GM12878 (cell line): ENCODE measurements around the gene USP9X. TPM values are rescaled to one million over a fixed set of nuclear protein-coding genes. Genes with fewer than 3 reads are reported as not detected.

Experiments used
- ATAC-seq: fragments of 200-7000 bp; cut with Tn5 transposase; 3 replicates; pipeline ENCODE4 v1.9.1; 2020; ENCODE audit warnings: mild to moderate bottlenecking, moderate library complexity
- BruUV-seq: library from RNA; stranded (reverse); fragments of 400-500 nt; replicated peaks from 2 replicates; lab custom pipeline; 2021; lab: Mats Ljungman, UMichigan
- CTCF ChIA-PET: fragments of 300-600 bp; sonication (Branson Sonifier 250); formaldehyde crosslinking; extraction: SDS; loops from one replicate; lab custom pipeline; 2021; ENCODE audit warnings: inconsistent platforms; lab: Yijun Ruan, JAX
- POLR2A ChIA-PET: fragments of 350-600 bp; formaldehyde crosslinking; extraction: SDS; loops from one replicate; lab custom pipeline; 2021; ENCODE audit warnings: inconsistent platforms; lab: Charles Lee
- RAD21 ChIA-PET: fragments of 300-600 bp; sonication (Branson Sonifier 250); formaldehyde crosslinking; loops from one replicate; lab custom pipeline; 2023; ENCODE audit warnings: antibody characterized with exemption; ENCODE audit not compliant: unreplicated experiment; lab: Charles Lee
- SMC1A ChIA-PET: fragments of 300-600 bp; sonication (Branson Sonifier 250); formaldehyde crosslinking; loops from one replicate; lab custom pipeline; 2023; ENCODE audit not compliant: unreplicated experiment, uncharacterized antibody; lab: Charles Lee
- DNase-seq: peaks from one replicate; pipeline ENCODE4 v3.0.0-alpha.2; 2011; ENCODE audit warnings: low read depth, low spot score
- FAIRE-seq: peaks from 3 replicates; lab custom pipeline; 2011; peaks lifted over from hg19 to GRCh38; lab: Jason Lieb, UNC
- H2AFZ ChIP-seq: 2 replicates; pipeline ENCODE4 v1.6.0; 2011; ENCODE audit warnings: low read depth, low read length, control low read depth; ENCODE audit not compliant: control insufficient read depth
- H3K27ac ChIP-seq: 2 replicates; pipeline ENCODE4 v1.5.1; 2011; ENCODE audit warnings: control low read depth; ENCODE audit not compliant: control insufficient read depth, insufficient read depth
- H3K27me3 ChIP-seq, 2 experiments: replicated peaks in 1 of 2; 2 replicates each; pipeline versions ENCODE4 v1.6.0 to v1.6.1; 2011; ENCODE audit warnings: low read length in 1 of 2; ENCODE audit not compliant: control insufficient read depth in 2 of 2, insufficient read depth in 2 of 2
- H3K36me3 ChIP-seq, 2 experiments: 2 replicates each; pipeline ENCODE4 v1.5.1; 2011; ENCODE audit warnings: low read length in 1 of 2; ENCODE audit not compliant: control insufficient read depth in 2 of 2, insufficient read depth in 2 of 2
- H3K4me1 ChIP-seq: 2 replicates; pipeline ENCODE4 v1.6.1; 2011; ENCODE audit warnings: mild to moderate bottlenecking, low read length, moderate library complexity, mixed read lengths; ENCODE audit not compliant: control insufficient read depth, insufficient read depth
- H3K4me2 ChIP-seq: 2 replicates; pipeline ENCODE4 v1.6.0; 2011; ENCODE audit warnings: control low read depth; ENCODE audit not compliant: control insufficient read depth, insufficient read depth
- H3K4me3 ChIP-seq: fragments of 200-600 bp; sonication (generic); 2 replicates; pipeline ENCODE4 v1.5.1; 2016
- H3K79me2 ChIP-seq: 2 replicates; pipeline ENCODE4 v1.6.0; 2011; ENCODE audit warnings: low read length; ENCODE audit not compliant: control insufficient read depth, insufficient read depth
- H3K9ac ChIP-seq: 2 replicates; pipeline ENCODE4 v1.8.0; 2011; ENCODE audit warnings: low read length, control low read depth, mixed read lengths; ENCODE audit not compliant: control insufficient read depth, insufficient read depth
- H3K9me3 ChIP-seq: replicated peaks from 3 replicates; pipeline ENCODE4 v1.5.1; 2011; ENCODE audit warnings: mild to moderate bottlenecking, low read length; ENCODE audit not compliant: control insufficient read depth, insufficient read depth
- H4K20me1 ChIP-seq: 2 replicates; pipeline ENCODE4 v1.6.0; 2011; ENCODE audit not compliant: control insufficient read depth, insufficient read depth
- JUND ChIP-seq: IDR thresholded peaks from 2 replicates; pipeline ENCODE4 v1.6.1; 2012; ENCODE audit warnings: low read depth, mild to moderate bottlenecking, low read length, improper control_type of control experiment, moderate library complexity
- NKRF ChIP-seq: fragments of 450-650 bp; conservative IDR thresholded peaks from 2 replicates; pipeline ENCODE4 v1.6.1; 2017; ENCODE audit warnings: mild to moderate bottlenecking, moderate library complexity
- RAD51 ChIP-seq: fragments of 450-650 bp; IDR thresholded peaks from 2 replicates; pipeline ENCODE4 v1.6.1; 2016; ENCODE audit warnings: moderate library complexity, mild to moderate bottlenecking, inconsistent platforms
- RCOR1 ChIP-seq: conservative IDR thresholded peaks from 2 replicates; pipeline ENCODE4 v1.6.1; 2012; ENCODE audit warnings: low read depth, low read length, improper control_type of control experiment
- SP1 ChIP-seq: IDR thresholded peaks from one replicate; pipeline ENCODE4 v1.6.1; 2011; ENCODE audit warnings: low read depth, low read length
- YY1 ChIP-seq: IDR thresholded peaks from 2 replicates; pipeline ENCODE4 v1.6.1; 2011; ENCODE audit warnings: low read depth, mild to moderate bottlenecking, low read length
- WGBS: methylation state at CpG from one replicate; pipeline ENCODE4 v1.1.6; 2016; ENCODE audit warnings: low lambda C conversion rate; ENCODE audit not compliant: insufficient replicate concordance, insufficient coverage; ENCODE audit errors: missing lambda C conversion rate; 5-methylcytosine and 5-hydroxymethylcytosine counted together
- in situ Hi-C: fragments of 300-500 bp; cut with MboI; formaldehyde crosslinking; loops from 9 replicates; pipeline ENCODE4 v1.14.3; 2018; ENCODE audit warnings: mixed read lengths
- intact Hi-C: fragments of 100-400 bp; cut with micrococcal nuclease; formaldehyde crosslinking; loops from one replicate; pipeline ENCODE4 v1.14.2; 2022; ENCODE audit not compliant: unreplicated experiment
- polyA plus RNA-seq, 11 experiments: library from polyadenylated mRNA; depleted of rRNA in 4 of 11; unstranded in 6 of 11; stranded (reverse) in 5 of 11; fragments of >200 nt; fragmentation: Nextera tagmentation in 4 of 11; fragmentation: Illumina TruSeq in 1 of 11; extraction: Ambion mirVana in 4 of 11; extraction: Trizol in 1 of 11; gene quantifications; 1 replicate in 1 of 11; 2 replicates in 10 of 11; pipeline versions ENCODE4 v1.2.1 to v1.2.3, GENCODE V29; 2011 to 2016; ENCODE audit warnings: inconsistent platforms in 2 of 11, missing spikeins in 2 of 11, low read depth in 1 of 11
- total RNA-seq, 4 experiments: library from RNA; depleted of rRNA in 3 of 4; stranded (reverse); fragments of >200 nt in 3 of 4; fragmentation: Illumina TruSeq in 1 of 4; extraction: Trizol in 1 of 4; gene quantifications; 2 replicates each; pipeline versions ENCODE4 v1.2.1 to v1.2.3, GENCODE V29; 2013 to 2021
- TF ChIP-seq, protein P1 (sequence below): fragments of 450-650 bp; formaldehyde crosslinking; IDR thresholded peaks from 2 replicates; pipeline ENCODE4 v1.5.0; 2022; ENCODE audit warnings: mild to moderate bottlenecking, missing genetic modification characterization
- TF ChIP-seq, protein P2 (sequence below): IDR thresholded peaks from 2 replicates; pipeline ENCODE4 v1.6.1; 2011; ENCODE audit warnings: borderline replicate concordance, low read depth, mild to moderate bottlenecking, moderate library complexity, low read length; ENCODE audit not compliant: insufficient read depth, poor library complexity, severe bottlenecking
- TF ChIP-seq, protein P3 (sequence below): fragments of 450-650 bp; IDR thresholded peaks from 2 replicates; pipeline ENCODE4 v1.6.1; 2016; ENCODE audit warnings: mild to moderate bottlenecking
- TF ChIP-seq, protein P4 (sequence below): fragments of 450-650 bp; IDR thresholded peaks from 2 replicates; pipeline ENCODE4 v1.6.1; 2017; ENCODE audit warnings: mild to moderate bottlenecking, moderate library complexity

The USP9X gene
- total and polyA plus RNA-seq, 10 of the 15 experiments (the other 5 are each of a cell fraction or from before 2014, with no cell fraction given) = 9.3 to 61.6 (median 31.7) TPM

- TF ChIP-seq, protein P1, sequence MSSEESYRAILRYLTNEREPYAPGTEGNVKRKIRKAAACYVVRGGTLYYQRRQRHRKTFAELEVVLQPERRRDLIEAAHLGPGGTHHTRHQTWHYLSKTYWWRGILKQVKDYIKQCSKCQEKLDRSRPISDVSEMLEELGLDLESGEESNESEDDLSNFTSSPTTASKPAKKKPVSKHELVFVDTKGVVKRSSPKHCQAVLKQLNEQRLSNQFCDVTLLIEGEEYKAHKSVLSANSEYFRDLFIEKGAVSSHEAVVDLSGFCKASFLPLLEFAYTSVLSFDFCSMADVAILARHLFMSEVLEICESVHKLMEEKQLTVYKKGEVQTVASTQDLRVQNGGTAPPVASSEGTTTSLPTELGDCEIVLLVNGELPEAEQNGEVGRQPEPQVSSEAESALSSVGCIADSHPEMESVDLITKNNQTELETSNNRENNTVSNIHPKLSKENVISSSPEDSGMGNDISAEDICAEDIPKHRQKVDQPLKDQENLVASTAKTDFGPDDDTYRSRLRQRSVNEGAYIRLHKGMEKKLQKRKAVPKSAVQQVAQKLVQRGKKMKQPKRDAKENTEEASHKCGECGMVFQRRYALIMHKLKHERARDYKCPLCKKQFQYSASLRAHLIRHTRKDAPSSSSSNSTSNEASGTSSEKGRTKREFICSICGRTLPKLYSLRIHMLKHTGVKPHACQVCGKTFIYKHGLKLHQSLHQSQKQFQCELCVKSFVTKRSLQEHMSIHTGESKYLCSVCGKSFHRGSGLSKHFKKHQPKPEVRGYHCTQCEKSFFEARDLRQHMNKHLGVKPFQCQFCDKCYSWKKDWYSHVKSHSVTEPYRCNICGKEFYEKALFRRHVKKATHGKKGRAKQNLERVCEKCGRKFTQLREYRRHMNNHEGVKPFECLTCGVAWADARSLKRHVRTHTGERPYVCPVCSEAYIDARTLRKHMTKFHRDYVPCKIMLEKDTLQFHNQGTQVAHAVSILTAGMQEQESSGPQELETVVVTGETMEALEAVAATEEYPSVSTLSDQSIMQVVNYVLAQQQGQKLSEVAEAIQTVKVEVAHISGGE (CRISPR knock-in tag) = no peak
- no peak for TF ChIP-seq RAD51
- no peak for TF ChIP-seq RCOR1
- TF ChIP-seq YY1 = no peak
- TF ChIP-seq, protein P2, sequence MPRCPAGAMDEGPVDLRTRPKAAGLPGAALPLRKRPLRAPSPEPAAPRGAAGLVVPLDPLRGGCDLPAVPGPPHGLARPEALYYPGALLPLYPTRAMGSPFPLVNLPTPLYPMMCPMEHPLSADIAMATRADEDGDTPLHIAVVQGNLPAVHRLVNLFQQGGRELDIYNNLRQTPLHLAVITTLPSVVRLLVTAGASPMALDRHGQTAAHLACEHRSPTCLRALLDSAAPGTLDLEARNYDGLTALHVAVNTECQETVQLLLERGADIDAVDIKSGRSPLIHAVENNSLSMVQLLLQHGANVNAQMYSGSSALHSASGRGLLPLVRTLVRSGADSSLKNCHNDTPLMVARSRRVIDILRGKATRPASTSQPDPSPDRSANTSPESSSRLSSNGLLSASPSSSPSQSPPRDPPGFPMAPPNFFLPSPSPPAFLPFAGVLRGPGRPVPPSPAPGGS = no peak
Measured at GRCh38 chrX:41258871-41259270, 173.6 kb downstream of the USP9X start (continued).

- FAIRE-seq = no peak
- intact Hi-C loops (loop anchor here (10.0 kb wide), 1 partner anchor 615 kb away; the partner anchor contains the start of gene CXorf38), in situ Hi-C loops (no loop called here)
- ATAC-seq = no peak
- POLR2A ChIA-PET = no interaction called here
- RAD21 ChIA-PET = interaction anchor here (0.8 to 1.2 kb wide), 2 partner anchors 79 to 143 kb away, joined by 3 to 4 read pairs; no protein-coding TSS in a partner anchor
- no peak overlapping the region for H3K9ac ChIP-seq
- peaks cover 2% of the 10 kb centered on the region; the same call in 2 of the 3 replicates for H3K9me3 ChIP-seq
- CTCF ChIA-PET = interaction anchor here (3.1 kb wide), 1 partner anchor 79 kb away, joined by 30 read pairs; no protein-coding TSS in a partner anchor
- H3K4me1 ChIP-seq = peaks cover 6% of the 10 kb centered on the region; the same call in 1 of the 2 replicates
- H4K20me1 ChIP-seq = no peaks in the 10 kb centered on the region
- H3K36me3 ChIP-seq = no peaks in the 10 kb centered on the region
- no peaks in the 10 kb centered on the region for H3K27me3 ChIP-seq
- H3K79me2 ChIP-seq = no peaks in the 10 kb centered on the region
- WGBS = 89% methylated on average over 13 of the region's 13 CpGs
- no TSS peak for BruUV-seq
- H3K4me2 ChIP-seq = no peak overlapping the region
- H3K4me3 ChIP-seq = no peak overlapping the region
- DNase-seq = no peak
- H3K27ac ChIP-seq = no peak overlapping the region
- SMC1A ChIA-PET = interaction anchor here (1.0 to 11.0 kb wide), 3 partner anchors 35 to 715 kb away, joined by 3 to 163 read pairs (median 5); no protein-coding TSS in a partner anchor
- H2AFZ ChIP-seq = no peak overlapping the region
- TF ChIP-seq SP1 (no peak), NKRF (no peak), JUND (no peak)
- TF ChIP-seq, protein P3, sequence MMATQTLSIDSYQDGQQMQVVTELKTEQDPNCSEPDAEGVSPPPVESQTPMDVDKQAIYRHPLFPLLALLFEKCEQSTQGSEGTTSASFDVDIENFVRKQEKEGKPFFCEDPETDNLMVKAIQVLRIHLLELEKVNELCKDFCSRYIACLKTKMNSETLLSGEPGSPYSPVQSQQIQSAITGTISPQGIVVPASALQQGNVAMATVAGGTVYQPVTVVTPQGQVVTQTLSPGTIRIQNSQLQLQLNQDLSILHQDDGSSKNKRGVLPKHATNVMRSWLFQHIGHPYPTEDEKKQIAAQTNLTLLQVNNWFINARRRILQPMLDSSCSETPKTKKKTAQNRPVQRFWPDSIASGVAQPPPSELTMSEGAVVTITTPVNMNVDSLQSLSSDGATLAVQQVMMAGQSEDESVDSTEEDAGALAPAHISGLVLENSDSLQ = no peak
- TF ChIP-seq, protein P4, sequence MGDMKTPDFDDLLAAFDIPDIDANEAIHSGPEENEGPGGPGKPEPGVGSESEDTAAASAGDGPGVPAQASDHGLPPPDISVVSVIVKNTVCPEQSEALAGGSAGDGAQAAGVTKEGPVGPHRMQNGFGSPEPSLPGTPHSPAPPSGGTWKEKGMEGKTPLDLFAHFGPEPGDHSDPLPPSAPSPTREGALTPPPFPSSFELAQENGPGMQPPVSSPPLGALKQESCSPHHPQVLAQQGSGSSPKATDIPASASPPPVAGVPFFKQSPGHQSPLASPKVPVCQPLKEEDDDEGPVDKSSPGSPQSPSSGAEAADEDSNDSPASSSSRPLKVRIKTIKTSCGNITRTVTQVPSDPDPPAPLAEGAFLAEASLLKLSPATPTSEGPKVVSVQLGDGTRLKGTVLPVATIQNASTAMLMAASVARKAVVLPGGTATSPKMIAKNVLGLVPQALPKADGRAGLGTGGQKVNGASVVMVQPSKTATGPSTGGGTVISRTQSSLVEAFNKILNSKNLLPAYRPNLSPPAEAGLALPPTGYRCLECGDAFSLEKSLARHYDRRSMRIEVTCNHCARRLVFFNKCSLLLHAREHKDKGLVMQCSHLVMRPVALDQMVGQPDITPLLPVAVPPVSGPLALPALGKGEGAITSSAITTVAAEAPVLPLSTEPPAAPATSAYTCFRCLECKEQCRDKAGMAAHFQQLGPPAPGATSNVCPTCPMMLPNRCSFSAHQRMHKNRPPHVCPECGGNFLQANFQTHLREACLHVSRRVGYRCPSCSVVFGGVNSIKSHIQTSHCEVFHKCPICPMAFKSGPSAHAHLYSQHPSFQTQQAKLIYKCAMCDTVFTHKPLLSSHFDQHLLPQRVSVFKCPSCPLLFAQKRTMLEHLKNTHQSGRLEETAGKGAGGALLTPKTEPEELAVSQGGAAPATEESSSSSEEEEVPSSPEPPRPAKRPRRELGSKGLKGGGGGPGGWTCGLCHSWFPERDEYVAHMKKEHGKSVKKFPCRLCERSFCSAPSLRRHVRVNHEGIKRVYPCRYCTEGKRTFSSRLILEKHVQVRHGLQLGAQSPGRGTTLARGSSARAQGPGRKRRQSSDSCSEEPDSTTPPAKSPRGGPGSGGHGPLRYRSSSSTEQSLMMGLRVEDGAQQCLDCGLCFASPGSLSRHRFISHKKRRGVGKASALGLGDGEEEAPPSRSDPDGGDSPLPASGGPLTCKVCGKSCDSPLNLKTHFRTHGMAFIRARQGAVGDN = no peak
Measured at GRCh38 chrX:41259516-41259915, 174.3 kb downstream of the USP9X start.
